Measurements from ENCODE around the gene NGLY1. TPM values are rescaled to one million over a fixed set of nuclear protein-coding genes. Genes with fewer than 3 reads are reported as not detected.

Gene NGLY1
- total RNA-seq, 1 donor from 2014 or later = 29.9 TPM

DNA sequence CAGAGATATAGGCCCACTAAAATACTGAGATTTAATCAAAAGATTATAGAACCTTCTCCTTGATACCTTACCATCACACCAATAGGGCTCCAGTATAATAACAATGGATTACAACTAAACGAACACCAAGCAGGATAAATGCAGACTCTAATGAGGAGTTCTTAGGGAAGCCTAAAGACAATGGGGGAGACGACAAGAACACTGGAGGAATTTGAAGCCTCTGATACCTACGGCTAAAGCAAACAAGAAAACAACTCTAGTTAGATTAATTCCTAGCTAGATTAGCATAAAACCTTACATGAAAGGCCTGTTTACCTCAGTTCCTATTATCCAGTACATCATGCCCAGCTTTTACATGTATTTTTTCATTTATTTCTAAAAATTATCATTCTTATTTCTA lies 35.1 kb downstream of the NGLY1 start:
- no peak overlapping the region for H3K27ac Mint-ChIP-seq (ENCODE audit: unreplicated experiment)
- H3K27me3 Mint-ChIP-seq (ENCODE audit: low read depth) = no peaks in the 10 kb centered on the region
- H3K36me3 Mint-ChIP-seq (ENCODE audit: low read depth) = peaks cover 33% of the 10 kb centered on the region
- TF ChIP-seq, protein P1, sequence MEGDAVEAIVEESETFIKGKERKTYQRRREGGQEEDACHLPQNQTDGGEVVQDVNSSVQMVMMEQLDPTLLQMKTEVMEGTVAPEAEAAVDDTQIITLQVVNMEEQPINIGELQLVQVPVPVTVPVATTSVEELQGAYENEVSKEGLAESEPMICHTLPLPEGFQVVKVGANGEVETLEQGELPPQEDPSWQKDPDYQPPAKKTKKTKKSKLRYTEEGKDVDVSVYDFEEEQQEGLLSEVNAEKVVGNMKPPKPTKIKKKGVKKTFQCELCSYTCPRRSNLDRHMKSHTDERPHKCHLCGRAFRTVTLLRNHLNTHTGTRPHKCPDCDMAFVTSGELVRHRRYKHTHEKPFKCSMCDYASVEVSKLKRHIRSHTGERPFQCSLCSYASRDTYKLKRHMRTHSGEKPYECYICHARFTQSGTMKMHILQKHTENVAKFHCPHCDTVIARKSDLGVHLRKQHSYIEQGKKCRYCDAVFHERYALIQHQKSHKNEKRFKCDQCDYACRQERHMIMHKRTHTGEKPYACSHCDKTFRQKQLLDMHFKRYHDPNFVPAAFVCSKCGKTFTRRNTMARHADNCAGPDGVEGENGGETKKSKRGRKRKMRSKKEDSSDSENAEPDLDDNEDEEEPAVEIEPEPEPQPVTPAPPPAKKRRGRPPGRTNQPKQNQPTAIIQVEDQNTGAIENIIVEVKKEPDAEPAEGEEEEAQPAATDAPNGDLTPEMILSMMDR (conservative IDR thresholded peaks at IDR 0.05) = no peak
- no peak overlapping the region for H3K4me3 Mint-ChIP-seq
- H3K4me1 Mint-ChIP-seq = peaks cover 7% of the 10 kb centered on the region
- H3K9me3 Mint-ChIP-seq = no peaks in the 10 kb centered on the region
- no peak for DNase-seq (ENCODE audit: low read depth, low spot score)

DNA sequence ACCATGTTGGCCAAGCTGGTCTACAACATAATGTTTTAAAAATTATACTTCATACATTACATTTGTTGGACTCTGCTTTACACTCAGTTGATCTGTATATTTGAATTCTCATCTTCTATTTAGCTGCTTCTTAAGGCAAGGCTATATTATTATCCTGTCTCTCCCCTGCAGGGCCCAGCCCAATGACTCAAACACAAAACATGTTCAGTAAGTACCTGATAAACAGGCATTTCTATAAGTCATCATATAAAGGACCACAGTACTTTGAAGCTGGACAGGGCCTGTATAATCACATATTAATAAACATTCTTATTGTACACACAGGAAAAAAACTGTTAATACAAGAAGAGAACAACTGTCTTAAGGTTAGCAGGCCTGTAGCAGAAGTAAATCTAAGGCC lies 36.2 kb downstream of the NGLY1 start:
- no peak for DNase-seq (ENCODE audit: low read depth, low spot score)
- Mint-ChIP-seq H3K36me3 (ENCODE audit: low read depth) (peaks cover 34% of the 10 kb centered on the region), H3K9me3 (no peaks in the 10 kb centered on the region), H3K27ac (ENCODE audit: unreplicated experiment) (no peak overlapping the region), H3K27me3 (ENCODE audit: low read depth) (no peaks in the 10 kb centered on the region), H3K4me3 (no peak overlapping the region), H3K4me1 (peaks cover 7% of the 10 kb centered on the region)
- TF ChIP-seq, protein P1 (conservative IDR thresholded peaks at IDR 0.05) = no peak

DNA sequence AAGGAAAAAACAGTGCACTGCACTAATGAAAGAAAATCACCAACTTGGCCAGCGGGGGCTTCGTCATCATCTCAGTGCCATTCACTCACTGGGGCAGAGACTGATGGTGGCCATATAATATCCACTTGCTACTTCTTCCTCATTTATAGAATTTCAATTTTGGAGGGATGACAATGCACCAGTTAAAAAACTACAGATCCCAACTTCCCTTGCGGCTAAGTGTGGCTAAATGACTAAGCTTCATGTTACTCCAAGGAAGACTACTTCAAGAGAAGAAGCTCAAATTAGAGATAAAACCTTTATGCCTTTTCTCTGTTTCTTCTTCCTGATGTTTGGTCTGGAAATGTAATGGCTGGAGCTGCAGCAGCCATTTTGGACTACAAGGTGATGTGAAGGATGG lies 38.8 kb downstream of the NGLY1 start:
- Mint-ChIP-seq H3K4me1 (no peaks in the 10 kb centered on the region), H3K27ac (ENCODE audit: unreplicated experiment) (no peak overlapping the region), H3K27me3 (ENCODE audit: low read depth) (no peaks in the 10 kb centered on the region), H3K4me3 (no peak overlapping the region), H3K36me3 (ENCODE audit: low read depth) (peaks cover 25% of the 10 kb centered on the region), H3K9me3 (no peaks in the 10 kb centered on the region)
- no peak for DNase-seq (ENCODE audit: low read depth, low spot score)
- TF ChIP-seq, protein P1 (conservative IDR thresholded peaks at IDR 0.05) = no peak

DNA sequence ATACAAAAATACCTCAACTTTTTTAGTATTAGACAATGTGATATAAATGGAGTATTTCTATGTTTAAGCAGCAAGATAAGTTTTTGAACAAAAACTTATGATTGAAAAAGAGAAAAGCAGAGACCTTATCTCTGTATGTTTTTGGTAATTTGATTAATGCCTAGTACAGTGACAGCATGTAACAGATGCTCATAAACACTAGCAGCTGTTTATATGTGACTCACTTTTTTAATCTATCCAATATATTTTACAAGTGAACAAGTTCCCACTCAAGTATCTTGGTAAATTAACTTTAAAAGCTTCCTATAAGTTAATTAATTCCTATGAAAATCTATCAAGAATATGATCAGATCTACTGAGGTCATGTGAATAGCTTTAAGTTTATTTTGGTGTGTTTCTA lies 55.1 kb downstream of the NGLY1 start:
- Mint-ChIP-seq H3K4me3 (no peak overlapping the region), H3K9me3 (no peaks in the 10 kb centered on the region), H3K27ac (ENCODE audit: unreplicated experiment) (no peak overlapping the region), H3K4me1 (no peaks in the 10 kb centered on the region), H3K27me3 (ENCODE audit: low read depth) (no peaks in the 10 kb centered on the region), H3K36me3 (ENCODE audit: low read depth) (peaks cover 8% of the 10 kb centered on the region)
- TF ChIP-seq, protein P1 (conservative IDR thresholded peaks at IDR 0.05) = no peak
- DNase-seq (ENCODE audit: low read depth, low spot score) = no peak

DNA sequence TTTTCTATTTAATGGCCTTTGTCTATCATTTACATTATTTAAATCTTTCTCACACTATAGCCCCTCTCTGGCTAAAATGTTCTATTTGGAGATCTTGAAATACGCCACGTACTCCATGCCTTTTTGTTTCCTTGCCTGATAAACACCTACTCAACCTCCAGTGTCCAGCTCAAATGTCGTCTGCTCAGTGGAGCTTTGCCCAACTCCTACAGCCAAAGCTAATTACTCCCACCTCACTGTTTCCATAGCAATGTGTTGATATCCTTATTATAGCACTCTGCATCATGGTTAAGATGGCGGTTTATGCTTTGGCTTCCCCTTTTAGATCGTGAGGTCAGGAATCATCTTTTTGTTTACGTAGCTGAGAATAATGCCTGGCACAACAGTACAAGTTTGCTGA lies 55.9 kb downstream of the NGLY1 start:
- no peak for DNase-seq (ENCODE audit: low read depth, low spot score)
- Mint-ChIP-seq H3K27ac (ENCODE audit: unreplicated experiment) (no peak overlapping the region), H3K36me3 (ENCODE audit: low read depth) (peaks cover 7% of the 10 kb centered on the region), H3K4me3 (no peak overlapping the region), H3K4me1 (no peaks in the 10 kb centered on the region), H3K9me3 (no peaks in the 10 kb centered on the region), H3K27me3 (ENCODE audit: low read depth) (no peaks in the 10 kb centered on the region)
- TF ChIP-seq, protein P1 (conservative IDR thresholded peaks at IDR 0.05) = no peak

DNA sequence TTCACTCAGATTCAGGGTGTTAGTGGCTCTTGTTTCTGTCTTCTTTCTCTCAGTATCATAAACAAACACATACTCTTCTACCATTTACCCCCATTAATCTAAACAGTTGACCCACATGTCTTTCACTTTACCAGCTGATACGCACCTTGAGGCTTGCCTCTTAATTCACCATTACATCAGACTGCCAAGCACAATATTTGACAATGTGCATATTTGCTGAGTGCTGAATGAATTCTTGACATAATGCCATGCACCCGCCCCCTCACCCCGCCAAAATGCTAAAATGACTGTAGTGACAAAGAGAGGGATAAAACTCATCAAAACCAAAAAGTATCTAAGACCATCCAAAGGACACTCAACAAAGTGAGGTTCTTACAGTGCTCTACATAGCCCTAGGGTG lies 57.4 kb downstream of the NGLY1 start:
- Mint-ChIP-seq H3K27ac (ENCODE audit: unreplicated experiment) (no peak overlapping the region), H3K4me1 (no peaks in the 10 kb centered on the region), H3K27me3 (ENCODE audit: low read depth) (no peaks in the 10 kb centered on the region), H3K9me3 (no peaks in the 10 kb centered on the region), H3K4me3 (no peak overlapping the region), H3K36me3 (ENCODE audit: low read depth) (peaks cover 7% of the 10 kb centered on the region)
- DNase-seq (ENCODE audit: low read depth, low spot score) = no peak
- TF ChIP-seq, protein P1 (conservative IDR thresholded peaks at IDR 0.05) = no peak

Measured in neural crest cell (in vitro differentiated cells).